HAP-1 (cell line): ENCODE measurements around the gene FBXO46.

ENCODE experiments used
- DNase-seq, 2 experiments: peaks; one replicate each; pipeline ENCODE4 v3.0.0-alpha.2; 2016 to 2020; ENCODE audit warnings: low spot score in 2 of 2
- H3K27me3 ChIP-seq: fragments of 250-450 bp; sonication (Bioruptor Pico); 2 replicates; pipeline ENCODE4 v1.5.1; 2020; ENCODE audit warnings: low read depth, mild to moderate bottlenecking, moderate library complexity
- H3K36me3 ChIP-seq: fragments of 250-450 bp; sonication (Bioruptor Pico); replicated peaks from 2 replicates; pipeline ENCODE4 v1.5.1; 2020; ENCODE audit warnings: mild to moderate bottlenecking
- H3K4me1 ChIP-seq: fragments of 250-450 bp; sonication (Bioruptor Pico); 2 replicates; pipeline ENCODE4 v1.5.1; 2020; ENCODE audit warnings: mild to moderate bottlenecking
- H3K4me3 ChIP-seq: fragments of 250-450 bp; sonication (Bioruptor Pico); 2 replicates; pipeline ENCODE4 v1.5.1; 2020; ENCODE audit warnings: mild to moderate bottlenecking, moderate library complexity
- H3K9me3 ChIP-seq: fragments of 250-450 bp; sonication (Bioruptor Pico); 2 replicates; pipeline ENCODE4 v1.5.1; 2020; ENCODE audit warnings: mild to moderate bottlenecking, moderate library complexity
- in situ Hi-C: fragments of 300-500 bp; cut with MboI; formaldehyde crosslinking; loops from 3 replicates; pipeline ENCODE4 v1.14.3; 2020; ENCODE audit warnings: low sequenced_read_pairs, inconsistent platforms, mixed read lengths

FBXO46 gene

DNA sequence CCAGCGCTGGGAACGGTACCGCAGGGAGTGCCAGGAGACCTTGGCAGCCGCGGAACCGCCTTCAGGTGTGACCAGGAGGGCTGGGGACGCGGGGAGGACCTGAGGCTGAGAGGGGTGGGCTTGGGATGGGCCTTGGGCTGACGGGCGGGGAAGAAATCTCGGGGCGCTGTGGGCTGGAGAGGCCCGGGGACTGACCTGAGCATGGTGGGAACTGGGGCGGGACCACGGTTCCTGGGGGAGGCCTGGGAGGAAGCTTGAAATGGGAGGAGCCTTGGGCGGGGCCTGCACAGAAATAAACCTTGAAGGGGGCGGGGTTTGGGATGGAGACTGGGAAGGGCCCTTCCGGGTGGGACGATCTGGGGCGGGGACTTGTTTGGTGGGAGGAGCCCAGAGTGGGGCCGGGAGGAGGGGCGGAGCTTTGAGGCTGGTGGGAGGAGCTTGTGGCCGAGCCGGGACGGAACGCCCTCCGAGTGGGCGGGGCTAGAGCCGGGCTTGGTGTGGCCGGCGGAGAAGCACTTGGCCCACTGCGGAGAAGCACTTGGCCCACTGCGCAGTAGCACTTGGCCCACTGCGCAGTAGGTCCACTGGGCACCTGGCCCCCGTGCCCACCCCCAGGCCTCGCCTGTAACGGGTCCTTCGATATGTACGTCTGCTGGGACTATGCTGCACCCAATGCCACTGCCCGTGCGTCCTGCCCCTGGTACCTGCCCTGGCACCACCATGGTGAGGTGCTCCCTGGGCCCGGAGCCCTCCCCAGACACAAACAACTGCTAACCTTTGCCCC, 59.8 kb downstream of the FBXO46 start:
- H3K9me3 ChIP-seq = no peaks in the 10 kb centered on the region
- H3K4me3 ChIP-seq = peak overlapping the region; percentile 36
- peak; percentile 91 to 99 for DNase-seq
- H3K4me1 ChIP-seq = peaks cover 11% of the 10 kb centered on the region
- in situ Hi-C loops = no loop called here
- no peaks in the 10 kb centered on the region for H3K36me3 ChIP-seq
- H3K27me3 ChIP-seq = no peaks in the 10 kb centered on the region

DNA sequence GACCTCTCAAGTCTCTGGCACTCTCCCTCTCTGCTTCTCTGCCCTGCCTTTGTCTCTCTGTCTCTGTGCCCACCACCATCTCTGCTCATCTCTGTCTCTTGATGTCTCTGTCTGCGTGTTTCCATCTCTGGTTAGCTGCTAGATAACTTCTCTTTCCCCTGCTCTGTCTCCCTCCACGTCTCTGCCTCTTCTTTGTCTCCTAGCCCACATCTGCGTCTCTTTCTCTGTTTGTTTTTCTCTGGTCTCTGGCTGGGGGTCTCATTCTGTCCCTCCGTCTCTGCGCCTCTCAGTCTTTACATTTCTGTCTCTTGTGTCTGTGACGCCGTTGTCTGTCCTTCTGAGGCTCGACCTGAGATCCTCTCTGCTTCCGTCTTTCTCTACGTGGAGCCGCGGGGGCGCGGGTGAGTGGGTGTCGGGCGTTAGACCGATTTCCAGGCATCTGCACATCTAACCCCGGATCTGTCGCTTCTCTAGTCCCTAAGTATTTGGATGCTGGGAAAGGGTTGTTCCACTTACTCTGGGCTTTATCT, 62.3 kb downstream of the FBXO46 start:
- Histone ChIP-seq H3K36me3 (no peaks in the 10 kb centered on the region), H3K9me3 (no peaks in the 10 kb centered on the region), H3K4me1 (peaks cover 11% of the 10 kb centered on the region), H3K27me3 (no peaks in the 10 kb centered on the region), H3K4me3 (peak overlapping the region; percentile 36)
- DNase-seq = no peak
- in situ Hi-C loops = no loop called here

GRCh38 chr19:45667620-45668341, 62.9 kb downstream of the FBXO46 start, which contains the start of gene GIPR:
TSS of gene GIPR (plus strand) at chr19:45668221. CDS start at chr19:45669521, 1,300 bp downstream.
- no peaks in the 10 kb centered on the region for H3K27me3 ChIP-seq

GRCh38 chr19:45664575-45664974, 66.1 kb downstream of the FBXO46 start:
- Histone ChIP-seq H3K27me3 (no peaks in the 10 kb centered on the region), H3K4me3 (no peak overlapping the region), H3K4me1 (peaks cover 3% of the 10 kb centered on the region), H3K9me3 (no peaks in the 10 kb centered on the region), H3K36me3 (no peaks in the 10 kb centered on the region)
- in situ Hi-C loops = no loop called here
- DNase-seq = no peak

More at GRCh38 chr19:45667620-45668341, 62.9 kb downstream of the FBXO46 start, which contains the start of gene GIPR:
- H3K4me1 ChIP-seq = peaks cover 11% of the 10 kb centered on the region
- H3K36me3 ChIP-seq = no peaks in the 10 kb centered on the region
- peak in 1 of 2 experiments; percentile 89 for DNase-seq
- in situ Hi-C loops = no loop called here
- no peaks in the 10 kb centered on the region for H3K9me3 ChIP-seq
- peak within 1 kb of the TSS; percentile 36 for H3K4me3 ChIP-seq

GRCh38 chr19:45663800-45664199, 66.9 kb downstream of the FBXO46 start:
- Histone ChIP-seq H3K27me3 (no peaks in the 10 kb centered on the region), H3K36me3 (no peaks in the 10 kb centered on the region), H3K9me3 (no peaks in the 10 kb centered on the region), H3K4me3 (no peak overlapping the region), H3K4me1 (peaks cover 3% of the 10 kb centered on the region)
- no peak for DNase-seq
- in situ Hi-C loops = no loop called here

DNA sequence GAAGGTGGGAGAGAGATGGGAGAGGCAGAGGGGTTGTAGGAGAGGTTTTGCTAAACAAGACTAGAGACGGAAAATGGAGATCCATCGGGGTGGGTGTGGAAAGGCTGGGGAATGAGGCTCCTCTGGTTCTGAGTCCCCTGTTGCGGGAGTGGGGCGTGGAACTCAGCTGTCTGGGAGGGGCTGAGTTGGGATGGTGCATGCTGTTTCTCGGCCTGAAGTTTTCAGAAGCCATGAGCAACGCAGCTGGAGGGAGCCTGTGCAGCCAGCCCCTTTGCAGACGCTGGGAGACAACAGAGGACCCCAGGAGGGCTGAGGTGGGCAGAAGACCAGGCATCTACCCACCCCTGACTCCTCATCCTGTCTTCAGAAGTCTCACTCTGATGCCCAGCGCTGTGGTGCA, 70.1 kb downstream of the FBXO46 start:
- Histone ChIP-seq H3K4me3 (no peak overlapping the region), H3K4me1 (no peaks in the 10 kb centered on the region), H3K9me3 (no peaks in the 10 kb centered on the region), H3K27me3 (no peaks in the 10 kb centered on the region), H3K36me3 (no peaks in the 10 kb centered on the region)
- in situ Hi-C loops = no loop called here
- DNase-seq = no peak
